BJ (cell line): Measurements from ENCODE around the gene CLN5. TPM values are rescaled to one million over a fixed set of nuclear protein-coding genes. Genes with fewer than 3 reads are reported as not detected.

Experiments used
- CTCF ChIA-PET: fragments of 350-600 bp; formaldehyde crosslinking; extraction: SDS; loops from one replicate; lab custom pipeline; 2021; ENCODE audit warnings: antibody characterized with exemption, inconsistent platforms; lab: Yijun Ruan, JAX
- POLR2A ChIA-PET: fragments of 300-600 bp; sonication (Branson Sonifier 250); formaldehyde crosslinking; extraction: SDS; loops from one replicate; lab custom pipeline; 2021; ENCODE audit warnings: antibody characterized with exemption; lab: Charles Lee
- DNase-seq: peaks from one replicate; pipeline ENCODE4 v3.0.0-alpha.2; 2011; ENCODE audit warnings: low read depth
- H3K27me3 ChIP-seq: 2 replicates; pipeline ENCODE4 v1.6.0; 2011; ENCODE audit warnings: low read length; ENCODE audit not compliant: control insufficient read depth, insufficient read depth
- H3K36me3 ChIP-seq: 2 replicates; pipeline ENCODE4 v1.5.1; 2011; ENCODE audit warnings: low read length; ENCODE audit not compliant: control insufficient read depth, insufficient read depth
- H3K4me3 ChIP-seq: 2 replicates; pipeline ENCODE4 v1.5.1; 2011; ENCODE audit warnings: low read depth, mild to moderate bottlenecking, control low read depth, low read length
- CTCF ChIP-seq: IDR thresholded peaks from 2 replicates; pipeline ENCODE4 v1.5.1; 2011; ENCODE audit warnings: low read depth, mild to moderate bottlenecking, control low read depth, inconsistent platforms, low read length, moderate library complexity; ENCODE audit not compliant: insufficient read depth
- polyA plus RNA-seq: library from polyadenylated mRNA; depleted of rRNA; stranded (reverse); fragments of >200 nt; gene quantifications from 2 replicates; pipeline ENCODE4 v1.2.3, GENCODE V29; 2011

Gene CLN5
- polyA plus RNA-seq, 1 experiment, result 11.0 TPM

GRCh38 chr13:76974618-76974975 lies 17.3 kb upstream of the CLN5 start:
- DNase-seq, result no peak
- ChIA-PET POLR2A (no interaction called here), CTCF (no interaction called here)
- H3K36me3 ChIP-seq, result no peaks in the 10 kb centered on the region
- peaks cover 19% of the 10 kb centered on the region for H3K27me3 ChIP-seq
- H3K4me3 ChIP-seq, result no peak overlapping the region
- TF ChIP-seq CTCF, result no peak

- no peak for TF ChIP-seq CTCF
- Histone ChIP-seq H3K4me3 (no peak overlapping the region), H3K27me3 (peaks cover 18% of the 10 kb centered on the region), H3K36me3 (no peaks in the 10 kb centered on the region)
- CTCF ChIA-PET, result no interaction called here
- DNase-seq, result no peak
- POLR2A ChIA-PET, result no interaction called here
Measured at GRCh38 chr13:76975863-76976262, 16.0 kb upstream of the CLN5 start.

- no peak for TF ChIP-seq CTCF
- ChIA-PET POLR2A (interaction anchor here (0.6 kb wide), 3 partner anchors 21 to 261 kb away, joined by 3 to 5 read pairs (median 3); no protein-coding TSS in a partner anchor), CTCF (interaction anchor here (0.6 to 3.9 kb wide), 6 partner anchors 11 to 308 kb away, joined by 3 to 16 read pairs (median 4); no protein-coding TSS in a partner anchor)
- DNase-seq, result peak; percentile 59
- Histone ChIP-seq H3K4me3 (no peak overlapping the region), H3K36me3 (no peaks in the 10 kb centered on the region), H3K27me3 (peaks cover 19% of the 10 kb centered on the region)
Measured at GRCh38 chr13:76976490-76976889, 15.4 kb upstream of the CLN5 start.

- no peaks in the 10 kb centered on the region for H3K36me3 ChIP-seq
- POLR2A ChIA-PET, result interaction anchor here (0.6 kb wide), 3 partner anchors 21 to 262 kb away, joined by 3 to 5 read pairs (median 3); no protein-coding TSS in a partner anchor
- CTCF ChIA-PET, result interaction anchor here (0.6 to 3.9 kb wide), 6 partner anchors 11 to 309 kb away, joined by 3 to 16 read pairs (median 4); no protein-coding TSS in a partner anchor
- peaks cover 20% of the 10 kb centered on the region for H3K27me3 ChIP-seq
- DNase-seq, result no peak
- no peak for TF ChIP-seq CTCF
- H3K4me3 ChIP-seq, result no peak overlapping the region
Measured at GRCh38 chr13:76976929-76977328, 15.0 kb upstream of the CLN5 start.

- H3K36me3 ChIP-seq, result no peaks in the 10 kb centered on the region
- ChIA-PET POLR2A (no interaction called here), CTCF (interaction anchor here (0.6 to 4.0 kb wide), 45 partner anchors 10 to 1276 kb away, joined by 3 to 71 read pairs (median 4); partner anchors contain the start of genes CLN5 and KCTD12)
- peaks cover 21% of the 10 kb centered on the region for H3K27me3 ChIP-seq
- peak; percentile 100 for TF ChIP-seq CTCF
- H3K4me3 ChIP-seq, result peak overlapping the region; percentile 29
- no peak for DNase-seq
Measured at GRCh38 chr13:76980075-76980718, 11.7 kb upstream of the CLN5 start.
